HepG2 (cell line): ENCODE data around the gene SHISA9. TPM values are rescaled to one million over a fixed set of nuclear protein-coding genes. Genes with fewer than 3 reads are reported as not detected.

Experiments
- ATAC-seq: fragments of 200-7000 bp; cut with Tn5 transposase; 3 replicates; pipeline ENCODE4 v1.9.1; 2020; ENCODE audit warnings: mild to moderate bottlenecking, moderate library complexity
- BruUV-seq: library from RNA; stranded (reverse); fragments of 400-500 nt; replicated peaks from 2 replicates; lab custom pipeline; 2021; lab: Mats Ljungman, UMichigan
- CTCF ChIA-PET: fragments of 300-600 bp; formaldehyde crosslinking; extraction: SDS; loops from one replicate; lab custom pipeline; 2021; ENCODE audit warnings: low total read pairs, inconsistent platforms, low intra/inter-chr PET ratio; lab: Yijun Ruan, JAX
- POLR2A ChIA-PET: fragments of 350-600 bp; sonication (Branson Sonifier 250); formaldehyde crosslinking; loops from one replicate; lab custom pipeline; 2020; ENCODE audit warnings: antibody characterized with exemption, inconsistent platforms; lab: Yijun Ruan, JAX
- DNase-seq: peaks from one replicate; pipeline ENCODE4 v3.0.0-alpha.2; 2015; ENCODE audit warnings: low spot score
- FAIRE-seq: peaks from 3 replicates; lab custom pipeline; 2011; peaks lifted over from hg19 to GRCh38; lab: Jason Lieb, UNC
- H2AFZ ChIP-seq: one replicate; pipeline ENCODE4 v1.6.1; 2011; ENCODE audit warnings: low read length, inconsistent platforms
- H3K27ac ChIP-seq: fragments of 300-600 bp; 3 replicates; pipeline ENCODE4 v1.8.0; 2011; ENCODE audit warnings: mixed run types, mild to moderate bottlenecking, mixed read lengths, low read length, inconsistent platforms; ENCODE audit not compliant: insufficient read depth; ENCODE audit errors: extremely low read length
- H3K27me3 ChIP-seq, 2 experiments: fragments of 200-600 bp in 1 of 2; 2 replicates in 1 of 2; 3 replicates in 1 of 2; pipeline versions ENCODE4 v1.6.0 to v1.8.0; 2011; ENCODE audit warnings: low read length in 2 of 2, mild to moderate bottlenecking in 2 of 2, moderate library complexity in 2 of 2, inconsistent platforms in 1 of 2; ENCODE audit not compliant: insufficient read depth in 2 of 2, control insufficient read depth in 1 of 2
- H3K36me3 ChIP-seq, 2 experiments: fragments of 200-600 bp in 1 of 2; replicated peaks in 1 of 2; 2 replicates in 1 of 2; 3 replicates in 1 of 2; pipeline versions ENCODE4 v1.5.1 to v1.8.0; 2011; ENCODE audit warnings: low read length in 2 of 2, inconsistent platforms in 1 of 2; ENCODE audit not compliant: insufficient read depth in 2 of 2, control insufficient read depth in 1 of 2
- H3K4me1 ChIP-seq: 2 replicates; pipeline ENCODE4 v1.5.1; 2012; ENCODE audit warnings: low read length, inconsistent platforms; ENCODE audit not compliant: insufficient read depth
- H3K4me2 ChIP-seq: 2 replicates; pipeline ENCODE4 v1.6.0; 2011; ENCODE audit warnings: low read depth, low read length, inconsistent platforms
- H3K4me3 ChIP-seq, 3 experiments: fragments of 200-600 bp in 1 of 3; sonication (generic), shearing (Covaris generic) in 1 of 3; replicated peaks in 1 of 3; 2 replicates each; pipeline ENCODE4 v1.5.1; 2011 to 2016; ENCODE audit warnings: low read length in 3 of 3, inconsistent platforms in 2 of 3, low read depth in 2 of 3, mild to moderate bottlenecking in 2 of 3, control low read depth in 1 of 3, mixed read lengths in 1 of 3; ENCODE audit not compliant: insufficient read depth in 1 of 3
- H3K79me2 ChIP-seq: one replicate; pipeline ENCODE4 v1.6.1; 2011; ENCODE audit warnings: low read length, inconsistent platforms; ENCODE audit not compliant: insufficient read depth
- H3K9ac ChIP-seq: 2 replicates; pipeline ENCODE4 v1.6.0; 2011; ENCODE audit warnings: mild to moderate bottlenecking, low read depth, low read length, inconsistent platforms; ENCODE audit not compliant: insufficient read depth
- H3K9me3 ChIP-seq: 2 replicates; pipeline ENCODE4 v1.5.1; 2012; ENCODE audit warnings: mild to moderate bottlenecking, low read length
- H4K20me1 ChIP-seq: 2 replicates; pipeline ENCODE4 v1.6.0; 2011; ENCODE audit warnings: inconsistent platforms, mild to moderate bottlenecking, low read length, moderate library complexity; ENCODE audit not compliant: insufficient read depth
- YEATS2 ChIP-seq: sonication (generic); formaldehyde crosslinking; IDR thresholded peaks from 2 replicates; pipeline ENCODE4 v1.4.0; 2020; ENCODE audit warnings: missing genetic modification reagents, borderline replicate concordance
- ZNF256 ChIP-seq: sonication (generic); formaldehyde crosslinking; conservative IDR thresholded peaks from 2 replicates; pipeline ENCODE4 v1.4.0; 2020; ENCODE audit warnings: missing genetic modification reagents
- ZNF83 ChIP-seq: sonication (generic); formaldehyde crosslinking; IDR thresholded peaks from 2 replicates; pipeline ENCODE4 v1.4.0; 2020; ENCODE audit warnings: missing genetic modification reagents, mild to moderate bottlenecking, borderline replicate concordance
- WGBS: methylation state at CpG from one replicate; pipeline ENCODE4 v1.1.6; 2017; ENCODE audit warnings: low lambda C conversion rate; 5-methylcytosine and 5-hydroxymethylcytosine counted together
- in situ Hi-C: cut with HindIII; loops from 2 replicates; pipeline ENCODE4 v1.10.0; 2017; ENCODE audit warnings: low pct_unique_long_range_greater_than_20kb; ENCODE audit not compliant: extremely low pct_ligation_motif_present
- intact Hi-C: fragments of 100-400 bp; cut with micrococcal nuclease; formaldehyde crosslinking; loops from one replicate; pipeline ENCODE4 v1.10.0; 2022; ENCODE audit not compliant: unreplicated experiment
- polyA plus RNA-seq, 8 experiments: library from polyadenylated mRNA; depleted of rRNA in 3 of 8; stranded (reverse) in 7 of 8; unstranded in 1 of 8; fragments of >200 nt; fragmentation: Illumina TruSeq in 4 of 8; extraction: Trizol in 4 of 8; gene quantifications; 2 replicates each; pipeline versions ENCODE4 v1.2.1 to v1.2.3, GENCODE V29; 2011 to 2016; ENCODE audit warnings: low read depth in 4 of 8, missing spikeins in 1 of 8, mixed read lengths in 1 of 8; ENCODE audit not compliant: insufficient read depth in 1 of 8
- total RNA-seq, 5 experiments: library from RNA; depleted of rRNA; stranded (reverse); fragments of >200 nt; fragmentation: Illumina TruSeq; extraction: Trizol; gene quantifications; 2 replicates each; pipeline ENCODE4 v1.2.3, GENCODE V29; 2016; ENCODE audit warnings: low read depth in 1 of 5
- TF ChIP-seq, protein P1 (sequence below), 2 experiments: sonication (generic) in 1 of 2; formaldehyde crosslinking in 1 of 2; IDR thresholded peaks; 2 replicates each; pipeline versions ENCODE4 v1.5.1 to v1.6.1; 2011 to 2020; ENCODE audit warnings: borderline replicate concordance in 1 of 2, low read depth in 1 of 2, low read length in 1 of 2, mild to moderate bottlenecking in 1 of 2, missing genetic modification reagents in 1 of 2, moderate library complexity in 1 of 2
- TF ChIP-seq, protein P2 (sequence below): sonication (generic); formaldehyde crosslinking; IDR thresholded peaks from 2 replicates; pipeline ENCODE4 v1.5.1; 2020; ENCODE audit warnings: mild to moderate bottlenecking, missing genetic modification reagents, borderline replicate concordance
- TF ChIP-seq, protein P3 (sequence below): IDR thresholded peaks from 2 replicates; pipeline ENCODE4 v1.6.1; 2016; ENCODE audit warnings: missing genetic modification reagents, missing compliant biosample characterization

Gene SHISA9
- total and polyA plus RNA-seq, 2 of the 13 experiments (the other 11 are each of a cell fraction or from before 2014, with no cell fraction given) = 0.01 TPM; not detected in 1

DNA sequence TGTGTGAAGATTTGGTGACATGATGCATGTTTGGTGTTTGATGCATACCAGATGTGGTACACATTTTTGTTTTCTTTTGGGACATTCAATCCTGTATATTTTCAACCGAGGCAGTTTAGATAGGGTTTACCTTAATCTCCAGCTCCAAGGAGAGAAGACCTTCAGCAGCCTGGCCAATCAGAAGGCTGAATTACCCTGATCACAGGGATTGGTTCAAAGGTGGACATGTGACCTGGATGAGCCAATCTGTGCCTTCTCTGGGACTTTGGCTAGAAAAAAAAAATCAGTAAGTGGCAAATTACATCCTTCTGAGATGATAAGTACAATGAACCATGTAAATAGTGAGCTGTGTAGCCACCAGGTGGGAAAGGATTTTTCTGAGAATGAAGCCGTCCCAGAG lies 205.1 kb downstream of the SHISA9 start:
- Histone ChIP-seq H3K36me3 (no peaks in the 10 kb centered on the region), H2AFZ (no peak overlapping the region), H3K79me2 (no peaks in the 10 kb centered on the region), H3K9me3 (no peaks in the 10 kb centered on the region), H4K20me1 (no peaks in the 10 kb centered on the region), H3K27me3 (no peaks in the 10 kb centered on the region), H3K27ac (no peak overlapping the region), H3K4me2 (no peak overlapping the region), H3K4me1 (peaks cover 26% of the 10 kb centered on the region), H3K9ac (no peak overlapping the region), H3K4me3 (no peak overlapping the region)
- BruUV-seq = no TSS peak
- WGBS = 94% methylated on average over 2 of the region's 2 CpGs
- ChIA-PET CTCF (no interaction called here), POLR2A (no interaction called here)
- no peak for ATAC-seq
- intact Hi-C loops (no loop called here), in situ Hi-C loops (no loop called here)
- no peak for FAIRE-seq
- no peak for DNase-seq
- TF ChIP-seq, protein P1, sequence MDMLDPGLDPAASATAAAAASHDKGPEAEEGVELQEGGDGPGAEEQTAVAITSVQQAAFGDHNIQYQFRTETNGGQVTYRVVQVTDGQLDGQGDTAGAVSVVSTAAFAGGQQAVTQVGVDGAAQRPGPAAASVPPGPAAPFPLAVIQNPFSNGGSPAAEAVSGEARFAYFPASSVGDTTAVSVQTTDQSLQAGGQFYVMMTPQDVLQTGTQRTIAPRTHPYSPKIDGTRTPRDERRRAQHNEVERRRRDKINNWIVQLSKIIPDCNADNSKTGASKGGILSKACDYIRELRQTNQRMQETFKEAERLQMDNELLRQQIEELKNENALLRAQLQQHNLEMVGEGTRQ (IDR thresholded peaks at IDR 0.05; ENCODE audit: low read depth, low read length) = 0 out of 2 replicates have a peak, but pooled peaks have one; percentile 9
- TF ChIP-seq, protein P1 (CRISPR knock-in tag; IDR thresholded peaks at IDR 0.05; ENCODE audit: borderline replicate concordance) = no peak
- TF ChIP-seq ZNF83 (CRISPR knock-in tag) (no peak), YEATS2 (CRISPR knock-in tag) (no peak), ZNF256 (CRISPR knock-in tag) (no peak)
- TF ChIP-seq, protein P2, sequence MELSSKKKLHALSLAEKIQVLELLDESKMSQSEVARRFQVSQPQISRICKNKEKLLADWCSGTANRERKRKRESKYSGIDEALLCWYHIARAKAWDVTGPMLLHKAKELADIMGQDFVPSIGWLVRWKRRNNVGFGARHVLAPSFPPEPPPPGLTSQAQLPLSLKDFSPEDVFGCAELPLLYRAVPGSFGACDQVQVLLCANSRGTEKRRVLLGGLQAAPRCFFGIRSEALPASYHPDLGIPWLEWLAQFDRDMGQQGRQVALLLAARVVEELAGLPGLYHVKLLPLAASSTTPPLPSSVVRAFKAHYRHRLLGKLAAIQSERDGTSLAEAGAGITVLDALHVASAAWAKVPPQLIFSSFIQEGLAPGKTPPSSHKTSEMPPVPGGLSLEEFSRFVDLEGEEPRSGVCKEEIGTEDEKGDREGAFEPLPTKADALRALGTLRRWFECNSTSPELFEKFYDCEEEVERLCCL (CRISPR knock-in tag) = no peak
- TF ChIP-seq, protein P3, sequence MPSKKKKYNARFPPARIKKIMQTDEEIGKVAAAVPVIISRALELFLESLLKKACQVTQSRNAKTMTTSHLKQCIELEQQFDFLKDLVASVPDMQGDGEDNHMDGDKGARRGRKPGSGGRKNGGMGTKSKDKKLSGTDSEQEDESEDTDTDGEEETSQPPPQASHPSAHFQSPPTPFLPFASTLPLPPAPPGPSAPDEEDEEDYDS (CRISPR knock-in tag) = no peak
